Renal pelvis (tissue), 4 donors: ENCODE measurements around the gene TLK2. TPM values are rescaled to one million over a fixed set of nuclear protein-coding genes. Genes with fewer than 3 reads are reported as not detected.
"Not testable (repeated sequence)": the region's sequence is repeated elsewhere in the genome, so short reads cannot be mapped to it uniquely, and the experiment has no call there.

Experiments
- DNase-seq: peaks from one replicate; pipeline ENCODE4 v3.0.0-alpha.2; 2013
- polyA plus RNA-seq, 3 donors: library from polyadenylated mRNA; unstranded; fragments of 120-200 nt; gene quantifications; one replicate each; pipeline ENCODE4 v1.2.1, GENCODE V29; 2013; ENCODE audit not compliant: insufficient read length in 3 of 3

The TLK2 gene
- polyA plus RNA-seq, 3 donors, result 59.0 to 72.3 (median 61.2) TPM

- DNase-seq, result no peak
These were observed 119.3 kb downstream of the TLK2 start for GRCh38 chr17:62597920-62598319.

GRCh38 chr17:62599964-62600657 lies 121.5 kb downstream of the TLK2 start:
- DNase-seq, result no peak

- no peak for DNase-seq
These were observed 122.2 kb downstream of the TLK2 start for GRCh38 chr17:62600805-62601204.

- DNase-seq, result no peak
These were observed 122.8 kb downstream of the TLK2 start for GRCh38 chr17:62601471-62601870.

GRCh38 chr17:62603783-62604182 lies 125.2 kb downstream of the TLK2 start:
- DNase-seq, result not testable (repeated sequence)

- no peak for DNase-seq
These were observed 127.0 kb downstream of the TLK2 start for GRCh38 chr17:62605588-62605987.

- no peak for DNase-seq
These were observed 132.7 kb downstream of the TLK2 start for GRCh38 chr17:62611292-62611691.

GRCh38 chr17:62611728-62612127 lies 133.1 kb downstream of the TLK2 start:
- DNase-seq, result no peak

- DNase-seq, result not testable (repeated sequence)
These were observed 133.7 kb downstream of the TLK2 start for GRCh38 chr17:62612289-62612688.

GRCh38 chr17:62613095-62613494 lies 134.5 kb downstream of the TLK2 start:
- DNase-seq, result not testable (repeated sequence)

- no peak for DNase-seq
These were observed 135.5 kb downstream of the TLK2 start for GRCh38 chr17:62614142-62614541.

- no peak for DNase-seq
These were observed 136.9 kb downstream of the TLK2 start for GRCh38 chr17:62615503-62615902.

- DNase-seq, result no peak
These were observed 138.6 kb downstream of the TLK2 start for GRCh38 chr17:62616993-62617893.

GRCh38 chr17:62617894-62618472 lies 139.4 kb downstream of the TLK2 start:
- DNase-seq, result no peak

GRCh38 chr17:62618647-62619416 lies 140.2 kb downstream of the TLK2 start:
- no peak for DNase-seq

GRCh38 chr17:62619417-62620155 lies 141.0 kb downstream of the TLK2 start:
- DNase-seq, result no peak

- no peak for DNase-seq
These were observed 142.6 kb downstream of the TLK2 start for GRCh38 chr17:62621223-62621622.

GRCh38 chr17:62625184-62625869 lies 146.7 kb downstream of the TLK2 start:
- no peak for DNase-seq

GRCh38 chr17:62625870-62626200 lies 147.2 kb downstream of the TLK2 start:
- no peak for DNase-seq

- peak; percentile 79 for DNase-seq
These were observed 148.1 kb downstream of the TLK2 start for GRCh38 chr17:62626719-62627218.
